Osteoblast (primary cell): ENCODE results near the gene AMIGO1. TPM values are rescaled to one million over a fixed set of nuclear protein-coding genes. Genes with fewer than 3 reads are reported as not detected.

ENCODE experiments used
- DNase-seq: peaks from one replicate; pipeline ENCODE4 v3.0.0; 2011; ENCODE audit warnings: low spot score, mixed read lengths; ENCODE audit not compliant: insufficient read length; ENCODE audit errors: missing footprints
- H2AFZ ChIP-seq: 2 replicates; pipeline ENCODE4 v1.6.0; 2011; ENCODE audit warnings: mild to moderate bottlenecking, low read length
- H3K27ac ChIP-seq: 2 replicates; pipeline ENCODE4 v1.5.1; 2011; ENCODE audit warnings: mild to moderate bottlenecking, low read depth, low read length, moderate library complexity
- H3K27me3 ChIP-seq: 2 replicates; pipeline ENCODE4 v1.6.0; 2012; ENCODE audit warnings: mild to moderate bottlenecking, control low read depth, inconsistent platforms, low read length, moderate library complexity; ENCODE audit not compliant: insufficient read depth
- H3K36me3 ChIP-seq: 2 replicates; pipeline ENCODE4 v1.5.1; 2011; ENCODE audit warnings: mild to moderate bottlenecking, low read length, control low read depth, moderate library complexity; ENCODE audit not compliant: insufficient read depth
- H3K4me1 ChIP-seq: 2 replicates; pipeline ENCODE4 v1.5.1; 2011; ENCODE audit warnings: mild to moderate bottlenecking, low read length, control low read depth, moderate library complexity; ENCODE audit not compliant: insufficient read depth
- H3K4me2 ChIP-seq: 2 replicates; pipeline ENCODE4 v1.6.0; 2011; ENCODE audit warnings: mild to moderate bottlenecking, low read length; ENCODE audit not compliant: insufficient read depth
- H3K4me3 ChIP-seq: fragments of 200-600 bp; sonication (generic); 3 replicates; pipeline ENCODE4 v1.5.1; 2012; ENCODE audit warnings: mild to moderate bottlenecking, low read length, inconsistent platforms; ENCODE audit not compliant: insufficient read depth
- H3K79me2 ChIP-seq: 2 replicates; pipeline ENCODE4 v1.6.0; 2012; ENCODE audit warnings: mild to moderate bottlenecking, low read length, control low read depth, inconsistent platforms; ENCODE audit not compliant: insufficient read depth
- H3K9me3 ChIP-seq: 2 replicates; pipeline ENCODE4 v1.5.1; 2011; ENCODE audit warnings: low read depth, low read length, control low read depth
- H4K20me1 ChIP-seq: 2 replicates; pipeline ENCODE4 v1.6.0; 2012; ENCODE audit warnings: mild to moderate bottlenecking, low read length, control low read depth; ENCODE audit not compliant: insufficient read depth
- total RNA-seq: library from RNA; depleted of rRNA; stranded (reverse); fragments of >200 nt; gene quantifications from 2 replicates; pipeline ENCODE4 v1.2.3, GENCODE V29; 2012
- TF ChIP-seq, protein P1 (sequence below): IDR thresholded peaks from 2 replicates; pipeline ENCODE4 v1.5.1; 2011; ENCODE audit warnings: mild to moderate bottlenecking, low read depth, low read length, moderate library complexity; ENCODE audit errors: extremely low read depth

The AMIGO1 gene
- total RNA-seq, 1 donor, result 2.5 TPM

DNA sequence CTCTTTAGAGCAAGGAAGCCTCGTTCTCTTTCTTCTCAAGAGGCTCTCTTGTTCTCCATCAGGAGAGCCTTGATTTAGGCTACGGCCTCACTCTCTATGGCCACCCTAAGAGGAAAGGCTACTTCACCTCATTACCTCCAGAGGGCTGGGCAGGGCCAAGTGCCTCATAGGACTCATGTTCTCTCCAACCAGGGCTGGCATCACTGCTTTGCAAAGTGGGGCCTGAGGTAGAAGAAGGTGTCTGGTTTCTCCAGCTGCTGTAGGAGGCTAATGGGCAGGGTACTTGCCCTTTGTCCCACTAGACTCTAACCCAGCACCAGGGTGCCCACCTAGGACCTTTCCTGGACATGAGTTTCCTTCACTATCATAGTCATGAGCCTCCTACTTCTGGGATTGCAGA is 27.9 kb downstream of the AMIGO1 start:
- Histone ChIP-seq H3K27me3 (peaks cover 23% of the 10 kb centered on the region), H3K9me3 (no peaks in the 10 kb centered on the region), H4K20me1 (no peaks in the 10 kb centered on the region), H3K36me3 (no peaks in the 10 kb centered on the region), H3K4me2 (no peak overlapping the region), H3K79me2 (peaks cover 7% of the 10 kb centered on the region), H2AFZ (no peak overlapping the region), H3K4me1 (peaks cover 14% of the 10 kb centered on the region), H3K27ac (no peak overlapping the region), H3K4me3 (no peak overlapping the region)
- peak; percentile 82 for DNase-seq
- TF ChIP-seq, protein P1, sequence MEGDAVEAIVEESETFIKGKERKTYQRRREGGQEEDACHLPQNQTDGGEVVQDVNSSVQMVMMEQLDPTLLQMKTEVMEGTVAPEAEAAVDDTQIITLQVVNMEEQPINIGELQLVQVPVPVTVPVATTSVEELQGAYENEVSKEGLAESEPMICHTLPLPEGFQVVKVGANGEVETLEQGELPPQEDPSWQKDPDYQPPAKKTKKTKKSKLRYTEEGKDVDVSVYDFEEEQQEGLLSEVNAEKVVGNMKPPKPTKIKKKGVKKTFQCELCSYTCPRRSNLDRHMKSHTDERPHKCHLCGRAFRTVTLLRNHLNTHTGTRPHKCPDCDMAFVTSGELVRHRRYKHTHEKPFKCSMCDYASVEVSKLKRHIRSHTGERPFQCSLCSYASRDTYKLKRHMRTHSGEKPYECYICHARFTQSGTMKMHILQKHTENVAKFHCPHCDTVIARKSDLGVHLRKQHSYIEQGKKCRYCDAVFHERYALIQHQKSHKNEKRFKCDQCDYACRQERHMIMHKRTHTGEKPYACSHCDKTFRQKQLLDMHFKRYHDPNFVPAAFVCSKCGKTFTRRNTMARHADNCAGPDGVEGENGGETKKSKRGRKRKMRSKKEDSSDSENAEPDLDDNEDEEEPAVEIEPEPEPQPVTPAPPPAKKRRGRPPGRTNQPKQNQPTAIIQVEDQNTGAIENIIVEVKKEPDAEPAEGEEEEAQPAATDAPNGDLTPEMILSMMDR, result no peak

DNA sequence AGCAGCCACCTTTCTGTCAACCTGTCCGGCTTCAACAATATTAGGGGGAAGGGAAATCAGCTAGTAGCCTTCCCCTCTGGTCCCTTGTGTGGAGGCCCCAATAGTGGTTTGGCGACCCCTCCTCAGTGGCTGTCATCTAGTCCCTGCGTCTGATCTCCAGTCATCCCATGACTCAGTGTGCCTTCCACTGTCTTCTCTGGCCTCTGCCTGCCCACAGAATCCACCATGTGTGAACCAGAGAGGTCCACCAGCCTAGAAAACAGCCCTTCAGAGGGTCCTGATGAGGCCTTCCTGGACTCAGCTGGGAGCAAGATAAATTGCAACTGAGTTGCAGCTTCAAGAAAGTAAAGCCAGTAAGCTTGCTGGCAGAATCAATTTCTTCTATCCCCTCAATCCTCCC is 29.6 kb downstream of the AMIGO1 start:
- Histone ChIP-seq H3K4me2 (no peak overlapping the region), H2AFZ (no peak overlapping the region), H3K4me1 (peaks cover 13% of the 10 kb centered on the region), H3K27me3 (peaks cover 23% of the 10 kb centered on the region), H3K9me3 (no peaks in the 10 kb centered on the region), H3K27ac (no peak overlapping the region), H4K20me1 (no peaks in the 10 kb centered on the region), H3K79me2 (peaks cover 7% of the 10 kb centered on the region), H3K36me3 (no peaks in the 10 kb centered on the region), H3K4me3 (no peak overlapping the region)
- TF ChIP-seq, protein P1, result no peak
- no peak for DNase-seq

DNA sequence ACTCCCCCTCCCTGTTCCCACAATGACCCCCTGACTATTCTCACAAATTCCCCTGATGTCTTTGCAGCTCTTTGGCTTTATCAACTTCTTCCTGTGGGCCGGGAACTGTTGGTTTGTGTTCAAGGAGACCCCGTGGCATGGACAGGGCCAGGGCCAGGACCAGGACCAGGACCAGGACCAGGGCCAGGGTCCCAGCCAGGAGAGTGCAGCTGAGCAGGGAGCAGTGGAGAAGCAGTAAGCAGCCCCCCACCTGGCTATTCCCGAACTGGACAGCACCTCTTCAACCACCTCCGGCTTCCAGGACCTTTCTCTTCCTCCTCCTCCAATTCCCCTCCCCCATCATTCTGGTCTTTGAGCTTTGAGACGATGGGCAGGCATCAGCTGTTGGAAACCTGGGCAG is 30.2 kb downstream of the AMIGO1 start:
- H3K4me1 ChIP-seq, result peaks cover 7% of the 10 kb centered on the region
- peaks cover 2% of the 10 kb centered on the region for H3K79me2 ChIP-seq
- no peak overlapping the region for H3K4me2 ChIP-seq
- TF ChIP-seq, protein P1, result no peak
- H3K27me3 ChIP-seq, result peaks cover 23% of the 10 kb centered on the region
- H3K36me3 ChIP-seq, result no peaks in the 10 kb centered on the region
- H3K27ac ChIP-seq, result no peak overlapping the region
- DNase-seq, result no peak
- no peak overlapping the region for H3K4me3 ChIP-seq
- no peaks in the 10 kb centered on the region for H4K20me1 ChIP-seq
- no peaks in the 10 kb centered on the region for H3K9me3 ChIP-seq
- H2AFZ ChIP-seq, result no peak overlapping the region

DNA sequence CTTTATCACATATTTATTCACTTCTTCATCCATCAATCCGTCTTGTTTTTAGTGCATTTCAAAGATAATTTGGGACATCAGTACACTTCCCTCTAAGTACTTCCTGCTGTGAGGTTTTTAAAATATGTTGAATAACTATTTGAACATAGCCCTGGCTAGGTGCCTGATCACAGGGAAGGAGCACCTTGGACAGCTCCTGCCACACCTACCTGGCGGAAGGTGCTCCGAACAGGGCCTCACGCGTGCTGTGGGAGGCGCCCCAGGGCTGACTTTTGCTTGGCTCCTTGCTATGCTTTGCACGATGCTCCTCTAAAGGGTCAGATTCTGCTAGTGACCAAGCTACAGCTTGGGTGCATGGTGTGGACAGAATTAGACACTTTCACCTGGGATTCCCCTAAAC is 30.7 kb downstream of the AMIGO1 start:
- Histone ChIP-seq H4K20me1 (no peaks in the 10 kb centered on the region), H3K4me1 (peaks cover 7% of the 10 kb centered on the region), H3K4me3 (no peak overlapping the region), H3K9me3 (no peaks in the 10 kb centered on the region), H3K27me3 (peaks cover 23% of the 10 kb centered on the region), H3K36me3 (no peaks in the 10 kb centered on the region), H3K27ac (no peak overlapping the region), H3K79me2 (no peaks in the 10 kb centered on the region), H2AFZ (no peak overlapping the region), H3K4me2 (no peak overlapping the region)
- TF ChIP-seq, protein P1, result no peak
- peak; percentile 53 for DNase-seq
